Measurements from ENCODE around the gene PSKH1. TPM values are rescaled to one million over a fixed set of nuclear protein-coding genes. Genes with fewer than 3 reads are reported as not detected.

PSKH1 gene
- total and polyA plus RNA-seq, 4 donors: 8.3 to 23.8 (median 13.8) TPM

DNA sequence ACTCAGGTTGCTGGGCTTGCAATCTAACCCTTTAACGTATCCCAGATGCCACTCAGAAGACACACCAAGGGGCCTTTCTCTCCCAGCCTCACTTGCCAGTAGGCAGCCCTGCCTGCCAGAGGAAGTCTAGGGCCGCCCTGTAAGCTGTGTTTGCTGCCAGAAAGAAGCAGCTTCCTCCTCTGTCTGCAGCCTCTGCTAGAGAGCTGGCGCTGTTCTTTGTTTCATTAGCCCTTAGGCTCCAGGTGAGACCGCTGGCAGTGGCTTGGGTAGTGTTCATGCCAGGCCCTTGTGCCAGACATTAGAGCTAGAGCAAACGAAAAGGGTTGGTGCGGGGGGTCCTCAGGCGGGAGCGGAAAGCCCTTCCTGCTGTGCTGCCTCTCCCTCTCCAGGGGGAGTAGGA lies 29.7 kb downstream of the PSKH1 start (continued):
- TF ChIP-seq, protein P1, sequence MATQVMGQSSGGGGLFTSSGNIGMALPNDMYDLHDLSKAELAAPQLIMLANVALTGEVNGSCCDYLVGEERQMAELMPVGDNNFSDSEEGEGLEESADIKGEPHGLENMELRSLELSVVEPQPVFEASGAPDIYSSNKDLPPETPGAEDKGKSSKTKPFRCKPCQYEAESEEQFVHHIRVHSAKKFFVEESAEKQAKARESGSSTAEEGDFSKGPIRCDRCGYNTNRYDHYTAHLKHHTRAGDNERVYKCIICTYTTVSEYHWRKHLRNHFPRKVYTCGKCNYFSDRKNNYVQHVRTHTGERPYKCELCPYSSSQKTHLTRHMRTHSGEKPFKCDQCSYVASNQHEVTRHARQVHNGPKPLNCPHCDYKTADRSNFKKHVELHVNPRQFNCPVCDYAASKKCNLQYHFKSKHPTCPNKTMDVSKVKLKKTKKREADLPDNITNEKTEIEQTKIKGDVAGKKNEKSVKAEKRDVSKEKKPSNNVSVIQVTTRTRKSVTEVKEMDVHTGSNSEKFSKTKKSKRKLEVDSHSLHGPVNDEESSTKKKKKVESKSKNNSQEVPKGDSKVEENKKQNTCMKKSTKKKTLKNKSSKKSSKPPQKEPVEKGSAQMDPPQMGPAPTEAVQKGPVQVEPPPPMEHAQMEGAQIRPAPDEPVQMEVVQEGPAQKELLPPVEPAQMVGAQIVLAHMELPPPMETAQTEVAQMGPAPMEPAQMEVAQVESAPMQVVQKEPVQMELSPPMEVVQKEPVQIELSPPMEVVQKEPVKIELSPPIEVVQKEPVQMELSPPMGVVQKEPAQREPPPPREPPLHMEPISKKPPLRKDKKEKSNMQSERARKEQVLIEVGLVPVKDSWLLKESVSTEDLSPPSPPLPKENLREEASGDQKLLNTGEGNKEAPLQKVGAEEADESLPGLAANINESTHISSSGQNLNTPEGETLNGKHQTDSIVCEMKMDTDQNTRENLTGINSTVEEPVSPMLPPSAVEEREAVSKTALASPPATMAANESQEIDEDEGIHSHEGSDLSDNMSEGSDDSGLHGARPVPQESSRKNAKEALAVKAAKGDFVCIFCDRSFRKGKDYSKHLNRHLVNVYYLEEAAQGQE (IDR thresholded peaks at IDR 0.05): no peak
- TF ChIP-seq, protein P2, sequence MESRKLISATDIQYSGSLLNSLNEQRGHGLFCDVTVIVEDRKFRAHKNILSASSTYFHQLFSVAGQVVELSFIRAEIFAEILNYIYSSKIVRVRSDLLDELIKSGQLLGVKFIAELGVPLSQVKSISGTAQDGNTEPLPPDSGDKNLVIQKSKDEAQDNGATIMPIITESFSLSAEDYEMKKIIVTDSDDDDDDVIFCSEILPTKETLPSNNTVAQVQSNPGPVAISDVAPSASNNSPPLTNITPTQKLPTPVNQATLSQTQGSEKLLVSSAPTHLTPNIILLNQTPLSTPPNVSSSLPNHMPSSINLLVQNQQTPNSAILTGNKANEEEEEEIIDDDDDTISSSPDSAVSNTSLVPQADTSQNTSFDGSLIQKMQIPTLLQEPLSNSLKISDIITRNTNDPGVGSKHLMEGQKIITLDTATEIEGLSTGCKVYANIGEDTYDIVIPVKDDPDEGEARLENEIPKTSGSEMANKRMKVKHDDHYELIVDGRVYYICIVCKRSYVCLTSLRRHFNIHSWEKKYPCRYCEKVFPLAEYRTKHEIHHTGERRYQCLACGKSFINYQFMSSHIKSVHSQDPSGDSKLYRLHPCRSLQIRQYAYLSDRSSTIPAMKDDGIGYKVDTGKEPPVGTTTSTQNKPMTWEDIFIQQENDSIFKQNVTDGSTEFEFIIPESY (IDR thresholded peaks at IDR 0.05): no peak
- TF ChIP-seq RXRA (IDR thresholded peaks at IDR 0.05) (no peak), FOXA1 (IDR thresholded peaks at IDR 0.05) (no peak), GABPA (IDR thresholded peaks at IDR 0.05 in 1 of 2, conservative IDR thresholded peaks at IDR 0.05 in 1 of 2) (no peak)
- TF ChIP-seq, protein P3, sequence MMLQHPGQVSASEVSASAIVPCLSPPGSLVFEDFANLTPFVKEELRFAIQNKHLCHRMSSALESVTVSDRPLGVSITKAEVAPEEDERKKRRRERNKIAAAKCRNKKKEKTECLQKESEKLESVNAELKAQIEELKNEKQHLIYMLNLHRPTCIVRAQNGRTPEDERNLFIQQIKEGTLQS (IDR thresholded peaks at IDR 0.05): no peak
- TF ChIP-seq, protein P4, sequence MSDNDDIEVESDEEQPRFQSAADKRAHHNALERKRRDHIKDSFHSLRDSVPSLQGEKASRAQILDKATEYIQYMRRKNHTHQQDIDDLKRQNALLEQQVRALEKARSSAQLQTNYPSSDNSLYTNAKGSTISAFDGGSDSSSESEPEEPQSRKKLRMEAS (IDR thresholded peaks at IDR 0.05): no peak

DNA sequence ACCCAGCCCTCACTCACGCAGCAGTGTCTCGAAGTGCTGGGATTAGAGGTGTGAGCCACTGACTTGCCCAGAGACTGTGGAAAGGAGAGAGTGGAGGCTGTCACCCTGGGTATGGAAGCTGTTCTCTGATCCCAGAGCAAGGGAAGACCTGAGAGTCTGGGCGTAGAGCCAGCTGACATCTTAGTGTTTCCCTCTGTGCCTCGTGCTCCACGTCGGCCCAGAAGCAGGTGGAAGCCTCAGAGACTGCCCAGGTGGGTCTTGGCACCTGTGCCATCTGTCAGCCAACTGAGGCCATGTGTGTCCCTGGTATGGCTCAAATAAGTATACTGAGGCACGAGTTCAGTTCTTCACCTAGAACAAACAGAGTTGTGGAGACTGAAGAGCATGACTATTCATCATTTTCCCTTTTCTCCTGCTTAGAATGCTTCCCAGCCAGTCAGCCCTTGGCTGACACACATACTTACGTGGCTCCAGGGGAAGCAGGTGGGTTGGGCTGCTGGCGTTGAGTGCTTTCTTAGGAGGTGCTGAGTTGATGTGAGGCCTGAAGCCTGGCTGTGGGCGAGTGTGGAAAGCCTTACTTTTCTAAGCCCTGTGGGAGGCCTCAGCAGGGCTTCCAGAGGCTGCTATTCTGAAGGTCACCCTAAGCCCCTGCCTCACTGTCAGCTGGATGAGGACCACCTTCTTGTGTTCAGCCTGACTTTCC lies 30.5 kb downstream of the PSKH1 start:
- no peaks in the 10 kb centered on the region for H3K9me3 ChIP-seq (ENCODE audit: control insufficient read depth in 4 of 4, low read length in 3 of 4)
- DNase-seq (ENCODE audit: low spot score): no peak
- H3K36me3 ChIP-seq (ENCODE audit: control insufficient read depth in 4 of 4, insufficient read depth in 3 of 4, low read depth in 1 of 4, low read length in 3 of 4): peaks cover 0 to 26% (median 9%) of the 10 kb centered on the region in 4 donors
- no peak overlapping the region for H3K27ac ChIP-seq (ENCODE audit: low read depth in 1 of 2, low read length in 2 of 2)
- H3K27me3 ChIP-seq (ENCODE audit: control insufficient read depth in 4 of 4, insufficient read depth in 4 of 4, low read length in 3 of 4): no peaks in the 10 kb centered on the region
- TF ChIP-seq, protein P2 (IDR thresholded peaks at IDR 0.05): no peak
- TF ChIP-seq SP1 (IDR thresholded peaks at IDR 0.05) (no peak), EGR1 (IDR thresholded peaks at IDR 0.05; ENCODE audit: low read depth in 2 of 2) (no peak), TAF1 (conservative IDR thresholded peaks at IDR 0.05) (no peak), FOXA2 (IDR thresholded peaks at IDR 0.05) (no peak), GABPA (IDR thresholded peaks at IDR 0.05 in 1 of 2, conservative IDR thresholded peaks at IDR 0.05 in 1 of 2) (no peak), YY1 (IDR thresholded peaks at IDR 0.05) (no peak), RXRA (IDR thresholded peaks at IDR 0.05) (no peak), NR2F2 (IDR thresholded peaks at IDR 0.05) (no peak)
- TF ChIP-seq, protein P5, sequence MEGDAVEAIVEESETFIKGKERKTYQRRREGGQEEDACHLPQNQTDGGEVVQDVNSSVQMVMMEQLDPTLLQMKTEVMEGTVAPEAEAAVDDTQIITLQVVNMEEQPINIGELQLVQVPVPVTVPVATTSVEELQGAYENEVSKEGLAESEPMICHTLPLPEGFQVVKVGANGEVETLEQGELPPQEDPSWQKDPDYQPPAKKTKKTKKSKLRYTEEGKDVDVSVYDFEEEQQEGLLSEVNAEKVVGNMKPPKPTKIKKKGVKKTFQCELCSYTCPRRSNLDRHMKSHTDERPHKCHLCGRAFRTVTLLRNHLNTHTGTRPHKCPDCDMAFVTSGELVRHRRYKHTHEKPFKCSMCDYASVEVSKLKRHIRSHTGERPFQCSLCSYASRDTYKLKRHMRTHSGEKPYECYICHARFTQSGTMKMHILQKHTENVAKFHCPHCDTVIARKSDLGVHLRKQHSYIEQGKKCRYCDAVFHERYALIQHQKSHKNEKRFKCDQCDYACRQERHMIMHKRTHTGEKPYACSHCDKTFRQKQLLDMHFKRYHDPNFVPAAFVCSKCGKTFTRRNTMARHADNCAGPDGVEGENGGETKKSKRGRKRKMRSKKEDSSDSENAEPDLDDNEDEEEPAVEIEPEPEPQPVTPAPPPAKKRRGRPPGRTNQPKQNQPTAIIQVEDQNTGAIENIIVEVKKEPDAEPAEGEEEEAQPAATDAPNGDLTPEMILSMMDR (IDR thresholded peaks at IDR 0.05; ENCODE audit: low read depth, low read length, missing input control): no peak
- TF ChIP-seq, protein P1 (IDR thresholded peaks at IDR 0.05): no peak
- 81% methylated on average over 10 of the region's 10 CpGs for WGBS
- H3K4me3 ChIP-seq (ENCODE audit: low read depth in 1 of 3, low read length in 3 of 3): no peak overlapping the region
- H3K4me1 ChIP-seq (ENCODE audit: control insufficient read depth in 4 of 4, insufficient read depth in 4 of 4, low read length in 3 of 4): peaks cover 0 to 3% (median 0%) of the 10 kb centered on the region in 4 donors
- no peak overlapping the region for H3K9ac ChIP-seq (ENCODE audit: low read depth in 1 of 2, low read length in 2 of 2)

Measured in liver (tissue), 9 donors.